Tibial nerve (tissue), 4 donors: ENCODE data around the gene ANXA6. TPM values are rescaled to one million over a fixed set of nuclear protein-coding genes. Genes with fewer than 3 reads are reported as not detected.
A peak's percentile ranks its signal among the peaks of the same experiment; 100 is the strongest.

Experiments used
- DNase-seq, 2 donors: peaks; one replicate each; pipeline ENCODE4 v3.0.0-alpha.2; 2019; ENCODE audit warnings: low spot score in 2 of 2
- H3K27ac ChIP-seq, 4 donors: fragments of 200-600 bp; sonication (generic) in 3 of 4; one replicate each; pipeline ENCODE4 v1.5.1; 2017 to 2019; ENCODE audit warnings: mild to moderate bottlenecking in 1 of 4
- H3K27me3 ChIP-seq, 2 donors: fragments of 200-600 bp; sonication (generic) in 1 of 2; one replicate each; pipeline versions ENCODE4 v1.5.1 to v1.6.0; 2017 to 2019
- H3K36me3 ChIP-seq, 3 donors: fragments of 200-600 bp; sonication (generic); one replicate each; pipeline ENCODE4 v1.5.1; 2018 to 2019
- H3K4me1 ChIP-seq, 4 donors: fragments of 200-600 bp; sonication (generic) in 3 of 4; one replicate each; pipeline ENCODE4 v1.5.1; 2017 to 2019
- H3K4me3 ChIP-seq, 4 donors: fragments of 200-600 bp; sonication (generic) in 3 of 4; one replicate each; pipeline ENCODE4 v1.5.1; 2017 to 2019; ENCODE audit warnings: mild to moderate bottlenecking in 1 of 4, moderate library complexity in 1 of 4
- H3K9me3 ChIP-seq, 4 donors: fragments of 200-600 bp; sonication (generic) in 3 of 4; one replicate each; pipeline ENCODE4 v1.5.1; 2017 to 2019
- CTCF ChIP-seq, 5 experiments: fragments of 200-600 bp in 3 of 5; fragments of 450-650 bp in 2 of 5; sonication (generic) in 3 of 5; IDR thresholded peaks; one replicate each; pipeline ENCODE4 v1.5.1; 2016 to 2019; ENCODE audit warnings: antibody characterized with exemption in 5 of 5, mild to moderate bottlenecking in 3 of 5, moderate library complexity in 2 of 5
- EP300 ChIP-seq, 2 donors: sonication (generic); formaldehyde crosslinking; IDR thresholded peaks; one replicate each; pipeline ENCODE4 v1.6.1; 2017; ENCODE audit warnings: antibody characterized with exemption in 2 of 2, mild to moderate bottlenecking in 1 of 2
- POLR2A ChIP-seq, 2 donors: fragments of 450-650 bp; IDR thresholded peaks; one replicate each; pipeline ENCODE4 v1.6.1; 2017; ENCODE audit warnings: antibody characterized with exemption in 2 of 2, mild to moderate bottlenecking in 2 of 2, moderate library complexity in 2 of 2
- WGBS, 2 donors: methylation state at CpG; one replicate each; pipeline ENCODE4 v1.1.5; 2018; 5-methylcytosine and 5-hydroxymethylcytosine counted together
- total RNA-seq, 4 donors: library from RNA; depleted of rRNA; stranded (reverse); fragments of >200 nt; gene quantifications; one replicate each; pipeline ENCODE4 v1.1.0, GENCODE V29; 2016

The ANXA6 gene
- total RNA-seq, 4 donors from 2014 or later: 168 to 282 (median 181) TPM

GRCh38 chr5:151081431-151082281 is 75.9 kb downstream of the ANXA6 start:
- Histone ChIP-seq H3K27ac (peak overlapping the region; percentile 96 to 99 (median 98)), H3K4me1 (peaks cover 0 to 75% (median 53%) of the 10 kb centered on the region in 4 donors), H3K4me3 (peak overlapping the region; percentile 78 to 96 (median 90)), H3K27me3 (no peaks in the 10 kb centered on the region), H3K36me3 (peaks cover 0 to 17% (median 0%) of the 10 kb centered on the region in 3 donors), H3K9me3 (no peaks in the 10 kb centered on the region)
- WGBS, 2 donors: 15 to 18% methylated on average over 15 of the region's 15 CpGs
- TF ChIP-seq POLR2A (IDR thresholded peaks at IDR 0.05) (no peak), EP300 (IDR thresholded peaks at IDR 0.05) (no peak), CTCF (IDR thresholded peaks at IDR 0.05) (no peak)
- DNase-seq: peak in 1 of 2 donors; percentile 65

DNA sequence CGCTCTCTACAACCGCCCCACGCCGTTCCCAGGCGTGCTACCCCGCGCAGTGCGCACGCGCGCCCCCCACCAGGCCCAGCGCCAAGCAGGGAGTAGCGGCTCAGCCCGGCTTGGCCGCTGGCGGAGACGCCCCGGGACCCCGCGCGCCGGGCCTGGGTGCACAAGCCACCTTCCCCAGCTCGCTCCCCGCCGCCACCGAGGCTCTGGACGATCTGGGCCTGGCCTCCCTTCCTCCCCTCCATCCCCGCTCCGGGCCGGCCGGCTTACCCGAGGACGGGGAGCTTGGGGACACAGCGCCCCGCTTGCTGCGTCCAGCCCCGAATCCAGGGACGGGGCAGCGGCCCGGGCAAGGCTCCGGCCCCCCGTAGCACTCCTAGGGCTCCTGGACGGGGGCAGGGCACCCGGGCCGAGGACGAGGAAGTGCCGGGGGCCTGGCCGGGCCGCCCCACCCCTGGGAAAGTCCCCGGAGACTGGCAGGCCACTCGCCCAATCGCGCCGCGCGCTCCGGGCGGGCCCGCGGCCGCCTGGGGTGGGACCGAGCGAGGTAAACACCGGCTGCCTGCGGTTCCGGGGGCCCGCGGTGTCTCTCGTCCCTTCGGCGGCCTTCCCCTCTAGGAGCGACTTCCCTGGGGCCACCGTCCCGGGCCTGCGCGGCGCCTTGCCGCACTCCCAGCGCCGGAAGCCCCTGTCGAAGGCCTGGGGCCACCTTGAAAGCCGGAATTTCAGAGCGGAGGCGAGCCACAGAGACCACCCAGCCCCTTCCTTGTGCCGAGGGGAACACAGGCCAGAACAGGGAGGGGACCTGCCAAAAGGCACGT is 76.8 kb downstream of the ANXA6 start, which contains the start of gene TNIP1:
TSS of gene TNIP1 (minus strand) at position 422 of the 818 bp plus-strand sequence. CDS start 15,939 bp downstream, outside the sequence.
- H3K36me3 ChIP-seq: peaks cover 0 to 20% (median 0%) of the 10 kb centered on the region in 3 donors
- H3K4me3 ChIP-seq: peak within 1 kb of the TSS; percentile 78 to 96 (median 90)
- no peaks in the 10 kb centered on the region for H3K27me3 ChIP-seq
- TF ChIP-seq CTCF (IDR thresholded peaks at IDR 0.05) (peak in 2 of 5 experiments; percentile 25 to 31), POLR2A (IDR thresholded peaks at IDR 0.05) (peak; percentile 69 to 87), EP300 (IDR thresholded peaks at IDR 0.05) (peak in 1 of 2 donors; percentile 94)
- H3K9me3 ChIP-seq: no peaks in the 10 kb centered on the region
- peak; percentile 82 to 84 for DNase-seq
- H3K4me1 ChIP-seq: peaks cover 0 to 75% (median 44%) of the 10 kb centered on the region in 4 donors
- peak within 1 kb of the TSS; percentile 96 to 99 (median 98) for H3K27ac ChIP-seq
- WGBS, 2 donors: 0% methylated on average over 12 to 58 of the region's 86 CpGs

DNA sequence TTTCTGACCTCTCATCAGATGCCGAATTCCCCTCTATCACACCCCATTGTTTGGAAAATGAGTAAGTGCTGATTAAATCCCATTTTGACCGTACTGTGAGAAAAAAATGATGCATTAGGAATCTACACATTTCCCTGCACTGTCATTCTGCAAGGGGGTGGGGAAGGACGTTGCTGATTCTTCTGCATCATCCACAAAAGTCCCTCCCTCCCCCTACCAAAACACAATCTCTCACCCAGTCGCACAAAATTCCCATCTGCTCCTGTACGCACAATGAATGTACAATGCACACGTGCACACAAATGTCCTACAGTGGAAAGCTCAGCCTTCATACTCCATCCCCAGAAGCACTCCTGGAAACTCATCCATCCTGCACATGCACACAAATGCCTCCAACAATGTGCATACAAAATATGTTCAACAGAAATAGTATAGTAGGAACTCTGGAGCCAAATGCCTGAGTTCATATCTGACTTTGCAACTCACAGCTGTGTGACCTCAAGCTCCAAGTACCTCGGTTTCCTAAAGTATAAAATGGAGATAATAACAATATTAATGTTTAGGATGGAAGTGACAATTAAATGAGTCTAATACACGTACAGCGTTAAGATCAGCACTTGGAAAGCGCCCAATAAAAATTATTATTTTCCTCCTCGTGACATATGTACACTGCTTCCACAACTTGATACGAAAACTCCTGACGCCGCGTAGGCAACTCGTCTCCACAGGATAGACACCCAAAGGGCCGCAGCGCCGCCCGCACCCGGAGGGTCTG is 77.6 kb downstream of the ANXA6 start:
- Histone ChIP-seq H3K27ac (peak overlapping the region; percentile 96 to 99 (median 98)), H3K9me3 (no peaks in the 10 kb centered on the region), H3K27me3 (no peaks in the 10 kb centered on the region), H3K4me3 (peak overlapping the region; percentile 78 to 96 (median 90)), H3K4me1 (peaks cover 0 to 71% (median 36%) of the 10 kb centered on the region in 4 donors), H3K36me3 (peaks cover 0 to 20% (median 0%) of the 10 kb centered on the region in 3 donors)
- 3 to 4% methylated on average over 14 to 21 of the region's 21 CpGs for WGBS, 2 donors
- no peak for TF ChIP-seq CTCF (IDR thresholded peaks at IDR 0.05)
- TF ChIP-seq EP300 (IDR thresholded peaks at IDR 0.05): no peak
- TF ChIP-seq POLR2A (IDR thresholded peaks at IDR 0.05): no peak
- DNase-seq: no peak

- TF ChIP-seq POLR2A (IDR thresholded peaks at IDR 0.05) (no peak), CTCF (IDR thresholded peaks at IDR 0.05) (no peak), EP300 (IDR thresholded peaks at IDR 0.05) (no peak)
- H3K4me3 ChIP-seq: no peak overlapping the region
- peaks cover 0 to 65% (median 32%) of the 10 kb centered on the region in 4 donors for H3K4me1 ChIP-seq
- 81 to 87% methylated on average over 15 to 16 of the region's 16 CpGs for WGBS, 2 donors
- peak overlapping the region in 1 of 4 donors; percentile 29 for H3K27ac ChIP-seq
- H3K9me3 ChIP-seq: no peaks in the 10 kb centered on the region
- DNase-seq: no peak
- H3K36me3 ChIP-seq: peaks cover 0 to 20% (median 0%) of the 10 kb centered on the region in 3 donors
- H3K27me3 ChIP-seq: no peaks in the 10 kb centered on the region
Measured at GRCh38 chr5:151078490-151079262, 78.9 kb downstream of the ANXA6 start.
